NCI-H146 treated with DMSO at 0.1 percent for 48 hours (cell line): ENCODE measurements around the gene PCGF3.

Experiments used
- DNase-seq: peaks from one replicate; lab custom pipeline; 2025; ENCODE audit not compliant: unreplicated experiment; lab: John Stamatoyannopoulos, UW

The PCGF3 gene

GRCh38 chr4:705278-706082 lies at the start of gene PCGF3:
TSS of gene PCGF3 (plus strand) at chr4:705832. CDS start at chr4:733681, 27,849 bp downstream.
- DNase-seq, result peak; percentile 64

- DNase-seq, result no peak
Observed at GRCh38 chr4:656436-657337, 48.9 kb upstream of the PCGF3 start.

- no peak for DNase-seq
Observed at GRCh38 chr4:657338-657833, 48.2 kb upstream of the PCGF3 start.

- no peak for DNase-seq
Observed at GRCh38 chr4:657834-658667, 47.6 kb upstream of the PCGF3 start.

DNA sequence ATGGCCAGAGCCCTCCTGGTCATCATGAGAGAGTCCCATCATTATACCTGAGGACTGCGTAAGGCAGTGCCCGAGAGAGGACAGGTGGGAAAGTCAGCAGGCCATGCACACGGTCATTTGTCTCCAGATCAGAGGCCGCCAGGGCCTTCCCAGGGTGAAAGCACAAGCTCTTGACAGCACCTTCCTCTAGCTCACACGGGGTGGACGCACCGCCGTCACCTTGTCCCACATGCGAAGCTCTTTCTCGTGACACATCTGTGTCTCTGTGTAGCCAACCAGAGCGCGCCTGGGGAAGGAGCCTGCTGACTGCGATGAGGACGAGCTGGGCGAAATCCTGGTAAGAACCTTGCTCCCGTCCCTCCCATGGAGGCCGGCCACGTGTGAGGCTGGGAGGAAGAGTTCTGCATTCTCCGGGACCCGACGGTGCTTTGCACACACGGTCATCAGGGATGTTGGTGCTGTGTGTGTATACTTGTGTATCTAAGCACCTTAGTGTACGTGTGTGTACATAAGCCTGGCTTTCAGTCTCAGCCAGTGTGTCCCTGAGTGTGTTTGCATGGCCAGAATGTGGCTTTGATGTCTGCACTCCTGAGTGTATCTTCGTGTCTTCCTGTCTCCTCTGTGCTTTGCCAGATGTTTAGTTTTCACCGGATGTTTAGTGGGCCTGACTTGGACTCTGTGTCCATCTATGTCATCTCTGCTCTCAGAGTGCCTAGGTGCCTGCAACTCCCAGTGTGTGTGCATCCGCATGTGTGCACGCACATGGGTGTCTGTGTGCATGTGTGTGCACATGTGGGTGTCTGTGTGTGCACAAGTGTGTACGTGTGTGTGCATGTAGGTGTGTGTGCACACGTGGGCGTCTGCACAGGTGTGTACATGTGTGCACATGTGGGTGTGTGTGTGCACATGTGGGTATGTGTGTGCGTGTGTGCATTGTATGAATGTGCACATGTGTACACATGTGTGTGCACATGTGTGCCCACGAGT lies 46.7 kb upstream of the PCGF3 start:
- no peak for DNase-seq

- DNase-seq, result no peak
Observed at GRCh38 chr4:659851-660250, 45.8 kb upstream of the PCGF3 start.

DNA sequence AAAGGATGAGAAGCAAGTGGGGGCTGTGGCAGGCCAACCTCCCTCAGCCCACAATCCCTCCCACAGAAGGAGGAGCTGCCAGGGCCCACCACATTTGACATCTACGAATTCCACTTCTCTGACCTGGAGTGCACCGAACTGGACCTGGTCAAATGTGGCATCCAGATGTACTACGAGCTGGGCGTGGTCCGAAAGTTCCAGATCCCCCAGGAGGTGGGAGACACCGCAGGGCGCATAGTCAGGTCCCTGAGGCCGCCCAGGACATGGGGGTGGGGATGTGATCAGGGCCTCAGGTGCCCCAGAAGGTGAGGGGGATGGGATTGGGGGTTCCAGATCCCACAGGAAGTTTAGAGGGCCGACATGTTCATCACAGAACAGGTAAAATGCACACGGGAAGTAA lies 45.2 kb upstream of the PCGF3 start:
- DNase-seq, result no peak

- no peak for DNase-seq
Observed at GRCh38 chr4:661231-661630, 44.4 kb upstream of the PCGF3 start.

GRCh38 chr4:661881-662761 lies 43.5 kb upstream of the PCGF3 start:
- no peak for DNase-seq

GRCh38 chr4:663046-663437 lies 42.6 kb upstream of the PCGF3 start:
- no peak for DNase-seq

- DNase-seq, result peak; percentile 50
Observed at GRCh38 chr4:663438-664428, 41.9 kb upstream of the PCGF3 start.

DNA sequence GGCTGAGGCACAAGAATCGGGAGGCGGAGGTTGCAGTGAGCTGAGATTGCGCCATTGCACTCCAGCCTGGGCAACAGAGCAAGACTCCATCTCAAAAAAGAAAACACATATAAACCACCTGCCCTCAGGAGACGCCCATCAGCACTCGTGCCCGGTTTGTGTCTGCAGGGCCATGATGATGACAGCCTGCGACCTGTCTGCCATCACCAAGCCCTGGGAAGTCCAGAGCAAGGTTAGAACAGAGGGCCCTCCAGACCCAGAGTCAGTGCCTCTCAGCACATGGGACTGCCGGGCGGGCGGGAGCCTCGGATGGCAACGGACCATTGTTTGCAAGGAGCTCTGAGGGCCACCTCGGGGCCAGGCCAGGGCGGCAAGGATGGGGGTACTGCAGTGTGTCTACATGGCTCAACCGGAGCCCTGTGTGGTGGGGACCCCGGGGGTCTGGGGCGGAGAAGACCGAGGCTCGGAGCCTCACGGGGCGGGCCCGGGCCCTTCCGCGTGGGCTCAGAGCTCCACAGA lies 40.9 kb upstream of the PCGF3 start:
- DNase-seq, result no peak

DNA sequence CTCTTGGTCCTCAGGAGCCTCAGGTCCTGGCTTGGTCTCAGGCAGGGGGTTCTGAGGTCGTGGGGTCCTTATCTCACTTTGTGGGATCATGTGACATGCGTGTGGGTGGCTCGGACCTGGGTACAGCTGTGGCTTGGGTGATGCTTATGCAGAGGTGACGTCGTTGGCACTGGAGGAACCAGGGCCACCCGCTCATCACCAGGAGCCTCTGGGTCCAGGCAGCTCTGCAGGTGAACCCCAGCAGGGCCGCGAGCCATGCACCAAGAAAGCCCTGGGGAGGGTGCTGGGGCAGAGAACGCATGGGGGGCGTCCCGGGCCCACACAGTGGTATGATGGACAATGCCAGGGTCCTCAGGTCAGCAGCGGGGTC lies 40.3 kb upstream of the PCGF3 start:
- no peak for DNase-seq

GRCh38 chr4:665751-666435 lies 39.7 kb upstream of the PCGF3 start:
- no peak for DNase-seq

GRCh38 chr4:666436-666810 lies 39.2 kb upstream of the PCGF3 start:
- no peak for DNase-seq

- DNase-seq, result no peak
Observed at GRCh38 chr4:666822-667544, 38.6 kb upstream of the PCGF3 start.
